Lung microvascular endothelial cell (primary cell): ENCODE measurements around the gene GRID1. TPM values are rescaled to one million over a fixed set of nuclear protein-coding genes. Genes with fewer than 3 reads are reported as not detected.

Source experiments
- DNase-seq, 2 donors: peaks; one replicate each; pipeline versions ENCODE4 v3.0.0 to v3.0.0-alpha.2; 2010; ENCODE audit warnings: low read depth in 2 of 2
- total RNA-seq: library from RNA; depleted of rRNA; stranded (reverse); fragments of >200 nt; gene quantifications from 2 replicates; pipeline ENCODE4 v1.2.1, GENCODE V29; 2014

GRID1 gene
- total RNA-seq, 1 donor from 2014 or later, result not detected

DNA sequence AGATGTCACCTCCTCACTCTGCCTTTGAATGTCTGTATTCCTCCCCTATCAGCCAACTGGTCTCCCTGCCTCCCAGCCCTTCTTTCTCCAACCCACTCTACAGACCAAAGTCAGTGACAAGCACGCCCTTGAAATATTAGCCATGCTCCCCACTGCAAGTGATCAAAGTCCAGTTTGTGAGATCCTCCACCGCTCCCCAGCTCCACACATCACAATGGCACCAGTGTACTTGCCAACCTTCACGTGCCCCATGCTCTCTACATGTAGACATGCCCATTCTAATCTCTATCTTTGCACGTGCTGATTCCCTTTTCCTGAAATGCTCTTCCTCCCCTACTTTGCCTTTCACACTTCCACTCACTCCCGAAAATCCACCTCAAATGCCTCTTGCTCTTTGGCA is 150.9 kb downstream of the GRID1 start:
- no peak for DNase-seq

DNA sequence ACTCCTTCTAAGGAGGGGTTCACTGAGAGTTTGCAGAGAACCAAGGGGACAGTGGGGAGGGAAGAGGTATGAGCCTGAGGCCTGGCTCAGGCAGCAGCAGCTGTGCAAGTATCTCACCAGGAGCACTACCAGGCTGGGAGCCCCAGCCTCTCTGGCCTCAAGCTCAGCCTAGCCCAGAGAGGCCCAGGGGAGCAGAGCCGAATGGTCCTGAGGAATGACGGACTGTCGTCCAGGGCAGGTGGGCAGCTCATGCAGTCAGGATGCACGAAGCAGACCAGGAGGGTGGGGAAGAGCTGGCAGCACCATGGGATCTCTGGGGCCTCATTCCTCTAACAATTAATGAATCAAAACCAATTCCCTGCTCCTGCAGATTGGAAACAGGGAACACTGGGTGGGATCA is 151.5 kb downstream of the GRID1 start:
- no peak for DNase-seq

GRCh38 chr10:86213148-86213547 is 153.4 kb downstream of the GRID1 start:
- DNase-seq, result no peak

- no peak for DNase-seq
Observed at GRCh38 chr10:86212391-86212700, 154.2 kb downstream of the GRID1 start.

- no peak for DNase-seq
Observed at GRCh38 chr10:86211691-86212390, 154.8 kb downstream of the GRID1 start.

GRCh38 chr10:86210416-86210815 is 156.2 kb downstream of the GRID1 start:
- no peak for DNase-seq

GRCh38 chr10:86209726-86210125 is 156.9 kb downstream of the GRID1 start:
- no peak for DNase-seq

DNA sequence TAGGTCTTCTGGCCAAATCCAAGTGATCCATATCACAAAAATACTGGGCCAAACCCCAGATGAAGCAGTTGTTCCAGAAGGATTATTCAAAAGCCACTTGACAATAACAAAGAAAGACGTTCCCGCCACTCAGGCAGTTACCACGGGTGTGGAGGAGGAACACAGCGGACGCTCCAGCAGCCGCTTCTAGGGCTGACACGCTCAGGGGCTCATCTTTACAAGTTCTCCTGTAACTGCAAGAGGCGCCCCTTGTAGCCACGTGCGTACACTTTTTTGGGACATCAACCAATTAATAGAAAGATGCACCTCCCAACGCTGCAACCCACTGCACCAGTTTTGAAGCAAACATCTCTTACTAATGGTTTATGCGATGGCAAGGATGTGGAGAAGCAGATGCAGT is 159.4 kb downstream of the GRID1 start:
- no peak for DNase-seq

- no peak for DNase-seq
Observed at GRCh38 chr10:86206240-86206579, 160.4 kb downstream of the GRID1 start.

DNA sequence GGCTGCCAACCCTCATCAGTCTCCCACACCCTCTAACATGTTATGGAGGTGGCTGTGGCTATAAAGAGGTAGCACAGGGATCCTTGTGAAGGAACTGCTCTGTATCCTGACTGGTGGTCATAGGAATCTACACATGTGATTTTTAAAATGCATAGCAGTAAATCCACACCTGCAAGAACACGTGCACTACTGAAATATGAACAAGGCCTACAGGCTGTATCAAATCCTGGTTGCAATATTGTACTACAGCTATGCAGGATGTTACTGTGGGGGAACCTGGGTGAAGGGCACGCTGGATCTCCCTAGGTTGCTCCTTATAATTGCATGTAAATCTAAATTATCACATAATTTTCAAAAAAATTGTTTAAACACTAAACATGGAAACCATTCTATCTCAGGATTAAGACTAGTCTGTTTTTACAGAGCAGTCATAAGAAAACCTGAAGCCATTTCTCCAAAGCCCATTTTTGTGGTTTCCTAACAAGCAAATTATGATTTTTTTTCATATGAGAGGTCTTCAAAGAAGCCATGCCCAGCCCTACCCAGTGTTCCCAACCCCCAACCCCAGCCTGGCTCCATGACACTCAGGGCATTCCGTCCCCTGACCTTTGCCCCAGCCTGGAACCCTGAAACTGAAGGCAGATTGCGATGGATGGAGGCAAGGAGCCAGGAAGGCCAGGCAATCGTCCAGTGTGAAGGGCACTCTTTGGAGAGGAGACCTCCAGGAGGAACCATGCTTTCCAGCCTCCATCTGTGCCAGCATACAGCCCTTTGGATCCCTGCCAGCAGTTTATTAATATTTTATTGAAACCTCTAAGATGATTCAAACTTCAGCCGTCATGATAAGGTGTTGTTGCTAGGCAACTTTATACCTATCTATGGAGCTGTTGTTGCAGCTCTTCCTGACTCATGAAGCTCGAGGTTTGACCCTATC is 161.0 kb downstream of the GRID1 start:
- DNase-seq, result no peak

DNA sequence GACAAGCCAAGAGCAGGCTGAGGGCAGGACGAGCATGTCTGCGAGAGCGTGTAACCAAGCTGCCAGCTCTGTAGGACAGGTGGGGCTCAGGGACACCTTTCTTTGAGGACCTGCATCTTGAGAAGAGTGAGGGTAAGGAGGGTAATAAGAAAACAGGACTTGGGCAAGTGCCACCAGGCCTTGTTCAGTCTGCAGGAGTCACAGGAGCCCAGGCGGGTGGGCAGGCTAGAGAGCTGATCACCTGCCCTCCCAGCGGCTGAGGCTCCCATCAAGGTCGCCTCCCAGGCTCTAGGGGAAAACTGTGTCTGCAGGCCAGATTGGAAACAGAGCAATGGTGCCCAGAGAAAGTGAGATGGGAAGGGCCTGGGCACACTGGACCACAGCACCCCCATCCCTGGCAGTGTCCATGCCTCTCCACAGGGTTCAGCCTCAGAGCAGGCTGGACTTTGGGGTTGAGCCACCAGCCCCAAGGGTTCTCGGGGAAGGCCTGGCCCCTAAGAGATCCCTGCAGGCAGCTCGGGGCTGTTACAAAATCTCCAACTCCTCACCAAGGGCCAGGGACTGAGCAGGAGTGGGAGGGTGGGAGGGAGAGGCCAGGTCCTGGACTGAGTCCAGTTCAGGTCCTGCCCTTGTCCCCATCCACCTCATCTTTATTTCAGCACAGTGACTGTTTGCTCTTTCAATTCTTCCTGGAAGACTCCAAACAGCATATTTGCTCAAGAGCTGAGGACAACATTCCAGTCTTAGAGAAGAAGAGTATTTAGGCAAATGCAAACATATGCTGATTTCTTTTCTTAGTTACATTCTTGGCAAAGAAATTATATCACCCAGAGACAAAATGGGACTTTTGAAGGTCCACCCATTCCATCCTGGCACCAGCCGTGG is 161.9 kb downstream of the GRID1 start:
- no peak for DNase-seq

- DNase-seq, result peak; percentile 33 to 34
Observed at GRCh38 chr10:86203162-86203905, 163.3 kb downstream of the GRID1 start.

DNA sequence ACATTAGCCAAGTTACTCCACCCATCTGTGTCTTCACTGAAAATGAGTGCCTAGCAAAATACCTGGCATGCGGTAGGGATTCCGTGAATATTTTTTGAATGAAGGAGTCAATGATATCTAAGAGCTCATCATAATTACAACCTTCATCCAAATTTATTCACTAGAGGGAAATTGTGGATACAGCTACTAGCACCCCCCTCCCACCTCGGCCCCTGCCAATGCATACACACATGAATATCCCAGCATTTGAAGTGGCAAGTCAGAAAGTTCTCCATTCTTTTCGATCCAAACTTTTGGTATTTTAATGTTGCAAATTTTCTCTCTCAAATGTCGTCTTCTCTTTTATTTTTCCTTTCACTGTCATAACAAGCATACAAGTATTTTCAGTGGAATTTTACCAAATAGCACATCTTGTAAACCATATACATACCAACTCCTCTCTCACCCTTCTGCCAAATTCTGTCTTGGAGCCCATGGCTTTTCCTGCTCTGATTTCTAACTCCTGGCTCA is 164.3 kb downstream of the GRID1 start:
- DNase-seq, result no peak

DNA sequence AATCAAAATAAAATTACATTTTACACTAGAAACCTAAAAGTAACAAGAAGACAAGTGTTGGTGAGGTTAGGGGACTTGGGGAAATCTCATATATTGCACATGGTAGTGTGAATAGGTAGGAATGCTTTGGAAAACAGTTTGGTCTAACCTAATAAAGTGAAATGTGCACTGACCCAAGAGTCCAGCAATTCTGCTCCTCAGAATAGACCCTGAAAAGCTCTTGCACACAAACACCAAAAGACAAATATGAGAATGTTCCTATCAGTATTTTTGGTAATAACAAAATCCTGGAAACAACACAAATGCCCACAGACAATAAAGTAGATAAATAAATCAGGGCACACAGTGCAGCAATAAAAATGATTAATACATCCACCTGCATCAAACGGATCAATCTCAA is 165.7 kb downstream of the GRID1 start:
- DNase-seq, result no peak

DNA sequence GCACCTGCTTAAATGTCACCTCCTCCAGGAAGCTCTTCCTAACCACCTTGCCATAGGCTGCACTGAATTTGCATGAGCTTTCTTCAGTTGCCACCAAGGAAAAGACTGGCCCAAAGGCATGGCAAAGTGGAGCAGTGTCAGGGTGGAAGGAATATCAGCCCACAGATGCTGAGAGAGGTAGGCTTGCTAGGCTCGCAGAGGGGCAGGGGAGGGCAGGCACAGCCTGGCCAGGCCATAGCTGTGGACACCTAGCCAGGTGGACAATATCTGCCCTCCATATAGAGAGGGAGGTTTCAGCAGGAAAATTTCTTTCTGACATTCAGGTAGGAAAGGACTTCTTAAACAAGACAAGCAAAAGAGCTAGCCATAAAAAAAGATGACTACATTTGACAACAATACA is 166.3 kb downstream of the GRID1 start:
- DNase-seq, result no peak

- no peak for DNase-seq
Observed at GRCh38 chr10:86199041-86199440, 167.6 kb downstream of the GRID1 start.

DNA sequence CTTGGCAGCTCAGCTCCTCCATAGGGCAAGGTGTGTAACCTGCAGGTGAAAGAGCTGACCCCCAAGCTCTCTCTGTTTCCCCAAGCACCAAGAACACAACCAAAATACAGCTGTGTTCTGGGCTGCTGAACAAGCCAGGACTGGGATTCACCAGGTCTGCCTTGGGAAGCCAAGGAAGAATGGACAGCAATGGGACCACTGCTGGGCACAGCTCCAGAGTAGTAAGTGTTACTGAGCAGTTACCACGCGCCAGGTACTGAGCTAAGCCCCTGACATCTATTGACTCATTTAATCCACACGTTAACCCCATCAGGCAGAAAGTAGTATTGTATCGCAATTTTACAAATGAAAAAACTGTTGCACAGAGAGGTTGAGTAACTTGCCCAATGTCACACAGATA is 168.3 kb downstream of the GRID1 start:
- DNase-seq, result no peak

GRCh38 chr10:86197166-86197790 is 169.3 kb downstream of the GRID1 start:
- DNase-seq, result no peak

- DNase-seq, result no peak
Observed at GRCh38 chr10:86195521-86196157, 171.0 kb downstream of the GRID1 start.

DNA sequence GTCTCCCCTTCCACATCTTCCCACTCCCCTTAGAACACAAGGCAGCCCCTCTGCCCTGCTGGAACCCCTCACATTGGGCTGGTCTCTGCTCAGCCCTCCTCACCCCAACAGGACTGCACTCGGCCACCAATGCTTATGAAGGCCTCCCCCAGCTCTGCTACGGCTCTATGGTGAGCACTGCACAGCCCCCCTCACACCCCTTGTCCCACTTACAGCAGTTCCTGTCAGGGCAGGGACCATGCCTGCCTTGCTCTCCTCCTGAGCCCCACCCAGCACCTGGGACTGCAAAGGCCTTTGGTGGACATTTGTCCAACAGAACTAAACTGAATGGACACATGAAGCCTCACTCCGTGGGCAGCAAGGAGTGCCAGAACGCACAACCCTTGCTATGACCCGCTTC is 171.9 kb downstream of the GRID1 start:
- no peak for DNase-seq
